ENCODE results near the gene AKAP6.

DNA sequence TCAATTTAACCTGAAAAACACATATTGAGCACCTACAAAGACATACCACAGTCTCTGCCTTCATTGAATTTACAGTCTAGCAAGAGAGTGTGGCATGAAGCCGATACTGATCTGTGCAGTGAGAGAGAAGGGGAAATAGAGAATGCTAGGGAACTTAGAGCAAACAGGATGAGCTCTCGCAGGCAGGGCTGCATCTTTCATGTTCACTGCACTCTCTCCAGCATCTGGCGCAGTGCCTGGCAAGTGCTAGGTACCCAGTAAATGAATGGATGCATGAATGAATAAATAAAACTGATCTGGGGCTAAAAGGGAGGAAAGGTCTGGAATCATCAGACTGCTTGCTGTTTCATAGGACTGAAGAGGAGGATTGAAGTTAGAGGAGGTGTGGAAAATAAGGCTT lies 353.1 kb downstream of the AKAP6 start:
- TF ChIP-seq, protein P1, sequence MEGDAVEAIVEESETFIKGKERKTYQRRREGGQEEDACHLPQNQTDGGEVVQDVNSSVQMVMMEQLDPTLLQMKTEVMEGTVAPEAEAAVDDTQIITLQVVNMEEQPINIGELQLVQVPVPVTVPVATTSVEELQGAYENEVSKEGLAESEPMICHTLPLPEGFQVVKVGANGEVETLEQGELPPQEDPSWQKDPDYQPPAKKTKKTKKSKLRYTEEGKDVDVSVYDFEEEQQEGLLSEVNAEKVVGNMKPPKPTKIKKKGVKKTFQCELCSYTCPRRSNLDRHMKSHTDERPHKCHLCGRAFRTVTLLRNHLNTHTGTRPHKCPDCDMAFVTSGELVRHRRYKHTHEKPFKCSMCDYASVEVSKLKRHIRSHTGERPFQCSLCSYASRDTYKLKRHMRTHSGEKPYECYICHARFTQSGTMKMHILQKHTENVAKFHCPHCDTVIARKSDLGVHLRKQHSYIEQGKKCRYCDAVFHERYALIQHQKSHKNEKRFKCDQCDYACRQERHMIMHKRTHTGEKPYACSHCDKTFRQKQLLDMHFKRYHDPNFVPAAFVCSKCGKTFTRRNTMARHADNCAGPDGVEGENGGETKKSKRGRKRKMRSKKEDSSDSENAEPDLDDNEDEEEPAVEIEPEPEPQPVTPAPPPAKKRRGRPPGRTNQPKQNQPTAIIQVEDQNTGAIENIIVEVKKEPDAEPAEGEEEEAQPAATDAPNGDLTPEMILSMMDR (conservative IDR thresholded peaks at IDR 0.05), result no peak
- no peak for TF ChIP-seq ZFX (IDR thresholded peaks at IDR 0.05)
